ENCODE results near the gene LONP2.

Gene LONP2, protein sequence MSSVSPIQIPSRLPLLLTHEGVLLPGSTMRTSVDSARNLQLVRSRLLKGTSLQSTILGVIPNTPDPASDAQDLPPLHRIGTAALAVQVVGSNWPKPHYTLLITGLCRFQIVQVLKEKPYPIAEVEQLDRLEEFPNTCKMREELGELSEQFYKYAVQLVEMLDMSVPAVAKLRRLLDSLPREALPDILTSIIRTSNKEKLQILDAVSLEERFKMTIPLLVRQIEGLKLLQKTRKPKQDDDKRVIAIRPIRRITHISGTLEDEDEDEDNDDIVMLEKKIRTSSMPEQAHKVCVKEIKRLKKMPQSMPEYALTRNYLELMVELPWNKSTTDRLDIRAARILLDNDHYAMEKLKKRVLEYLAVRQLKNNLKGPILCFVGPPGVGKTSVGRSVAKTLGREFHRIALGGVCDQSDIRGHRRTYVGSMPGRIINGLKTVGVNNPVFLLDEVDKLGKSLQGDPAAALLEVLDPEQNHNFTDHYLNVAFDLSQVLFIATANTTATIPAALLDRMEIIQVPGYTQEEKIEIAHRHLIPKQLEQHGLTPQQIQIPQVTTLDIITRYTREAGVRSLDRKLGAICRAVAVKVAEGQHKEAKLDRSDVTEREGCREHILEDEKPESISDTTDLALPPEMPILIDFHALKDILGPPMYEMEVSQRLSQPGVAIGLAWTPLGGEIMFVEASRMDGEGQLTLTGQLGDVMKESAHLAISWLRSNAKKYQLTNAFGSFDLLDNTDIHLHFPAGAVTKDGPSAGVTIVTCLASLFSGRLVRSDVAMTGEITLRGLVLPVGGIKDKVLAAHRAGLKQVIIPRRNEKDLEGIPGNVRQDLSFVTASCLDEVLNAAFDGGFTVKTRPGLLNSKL

GRCh38 chr16:48244080-48244862 is at the start of gene LONP2:
Gene LONP2, plus strand, starts transcription at chr16:48244300. Its CDS starts 89 bp downstream, at chr16:48244389.
- DNase-seq: peak; percentile 84

- peak; percentile 25 for DNase-seq
Observed at GRCh38 chr16:48194828-48195556, 49.1 kb upstream of the LONP2 start.

- DNase-seq: no peak
Observed at GRCh38 chr16:48197294-48197693, 46.8 kb upstream of the LONP2 start.

DNA sequence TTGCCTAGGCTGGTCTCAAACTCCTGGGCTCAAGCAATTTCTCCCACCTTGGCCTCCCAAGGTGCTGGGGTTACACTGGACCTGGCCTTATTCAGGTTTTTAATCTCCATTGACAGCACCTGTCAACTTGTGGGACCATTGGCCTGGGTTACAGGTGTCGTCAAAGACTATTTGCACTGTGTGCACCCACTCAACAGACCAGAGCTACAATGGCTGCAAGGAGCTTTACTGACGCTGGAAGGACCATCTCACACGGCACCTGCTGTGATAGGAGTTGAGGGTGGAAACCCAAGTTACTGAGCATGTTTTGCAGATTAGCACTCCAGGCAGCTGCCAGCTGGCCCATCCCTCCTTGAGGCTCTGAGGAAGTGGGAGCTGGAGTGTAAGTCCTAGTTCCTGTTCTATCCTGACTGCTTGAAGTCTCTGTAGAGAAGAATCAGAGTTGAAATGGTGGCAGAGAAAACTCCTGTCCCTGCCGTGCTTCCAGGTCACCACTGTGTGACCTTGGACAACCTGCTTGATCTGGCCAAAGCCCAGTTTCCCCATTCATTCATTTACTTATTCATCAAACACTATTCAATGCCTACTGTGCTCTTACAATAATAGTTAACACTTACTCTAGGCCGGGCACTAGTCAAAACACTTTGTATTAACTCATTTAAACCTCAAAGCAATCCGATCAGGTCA is 42.4 kb upstream of the LONP2 start:
- no peak for DNase-seq

DNA sequence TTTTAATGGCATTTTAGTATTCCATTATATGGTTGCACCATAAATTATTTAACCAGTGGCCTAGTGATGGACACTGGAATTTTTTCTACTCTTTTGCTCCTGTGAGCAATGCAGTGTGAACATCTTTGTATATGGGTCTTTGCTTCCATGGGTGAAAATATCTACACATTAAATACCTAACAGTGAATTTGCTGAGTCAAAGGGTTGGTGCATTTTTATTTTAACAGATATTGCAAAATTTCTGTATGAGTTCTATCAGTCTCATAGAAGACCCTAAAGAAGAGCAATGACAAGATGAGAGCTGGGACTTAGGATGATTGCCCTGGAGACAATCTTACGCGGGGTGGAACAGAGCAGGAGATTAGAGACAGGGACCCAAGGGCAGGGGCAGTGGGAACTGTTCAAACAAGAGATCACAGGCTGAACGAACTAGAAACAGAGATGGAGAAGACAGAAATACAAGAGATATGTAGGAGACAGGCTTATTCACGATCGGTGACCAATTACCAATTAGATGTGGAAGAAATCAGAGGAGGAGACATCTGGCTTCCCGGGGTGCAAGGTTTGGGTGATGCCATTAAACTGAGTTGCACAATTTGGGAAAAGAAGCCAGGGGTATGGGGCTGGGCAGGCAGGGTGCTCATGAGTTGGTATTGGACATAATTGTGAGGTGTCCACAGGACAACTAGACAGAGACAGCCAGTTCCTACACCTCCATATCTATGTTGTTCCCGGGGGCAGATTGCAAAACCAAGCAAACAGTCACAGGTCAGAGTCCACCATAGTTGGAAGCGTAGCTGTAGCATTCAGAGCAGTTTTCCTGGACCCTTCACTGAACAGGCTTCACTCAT is 39.9 kb upstream of the LONP2 start:
- DNase-seq: no peak

- DNase-seq: no peak
Observed at GRCh38 chr16:48204825-48205151, 39.3 kb upstream of the LONP2 start.

DNA sequence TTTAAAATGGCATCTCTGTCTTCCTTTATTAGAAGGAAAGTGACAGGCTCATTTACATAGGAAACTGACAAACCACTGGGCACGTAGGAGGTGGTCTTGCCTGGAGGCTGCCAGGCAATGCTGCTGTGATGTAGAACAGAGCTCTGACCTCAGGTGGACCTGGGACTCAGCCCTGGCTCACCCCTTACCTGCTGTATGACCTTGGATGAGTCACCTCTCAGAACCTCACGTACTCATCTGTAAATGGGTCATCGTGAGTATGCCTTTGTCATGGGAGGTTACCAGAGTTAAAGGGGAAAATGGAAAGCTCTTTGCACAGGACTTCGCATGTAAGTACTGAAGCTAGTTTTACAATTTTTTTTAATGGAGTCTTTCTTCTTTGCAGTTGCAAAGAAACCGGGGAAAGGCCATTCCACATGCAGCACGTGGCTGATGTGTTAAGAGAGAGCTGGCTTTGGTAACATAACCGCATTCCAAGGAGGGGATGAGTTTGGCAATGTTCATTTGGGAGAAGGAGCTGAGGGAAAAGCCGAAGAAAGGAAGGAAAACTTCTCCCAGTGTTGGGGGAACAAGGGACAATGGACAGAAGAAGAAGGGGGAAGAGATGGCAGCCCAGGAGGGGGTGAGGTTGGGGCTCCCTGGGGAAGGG is 37.4 kb upstream of the LONP2 start:
- no peak for DNase-seq

DNA sequence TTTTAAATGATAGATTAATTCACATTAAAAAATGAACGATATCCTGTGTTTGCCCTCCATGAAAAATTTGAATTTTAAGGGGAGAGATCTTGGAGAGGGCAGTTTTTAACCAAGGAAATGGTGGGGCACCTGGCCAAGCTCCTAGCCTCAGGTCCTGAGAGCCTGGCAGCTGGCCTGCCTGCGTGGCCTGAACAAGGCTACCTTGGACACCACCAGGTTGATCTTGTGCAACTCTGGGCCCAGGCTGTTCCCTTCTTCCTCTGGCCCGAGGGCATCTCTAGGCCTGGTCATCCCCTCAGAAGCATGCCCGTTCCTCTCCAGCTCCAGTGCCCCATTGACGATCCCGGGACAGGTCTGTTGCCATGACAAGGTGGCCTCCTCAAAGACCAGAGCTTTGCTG is 33.4 kb upstream of the LONP2 start:
- no peak for DNase-seq

- DNase-seq: no peak
Observed at GRCh38 chr16:48212033-48212432, 32.1 kb upstream of the LONP2 start.

DNA sequence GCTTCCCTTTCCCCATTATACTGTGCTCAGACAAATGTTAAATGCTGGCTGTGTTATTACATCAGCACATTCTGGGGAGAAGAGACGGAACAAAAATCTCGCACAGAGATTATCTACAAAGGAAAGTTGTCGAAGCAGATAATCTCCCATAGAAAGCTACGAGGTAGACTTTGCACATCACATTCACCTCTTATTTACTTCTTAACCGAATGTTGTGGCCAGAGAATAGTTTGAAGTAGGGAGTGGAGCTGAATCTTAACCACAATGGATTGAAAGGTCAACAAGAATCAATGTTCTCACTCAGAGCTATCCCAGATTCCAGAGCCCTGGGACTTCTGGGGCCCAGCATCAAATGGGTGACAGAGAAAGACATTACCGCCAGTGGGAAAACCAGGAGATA is 28.4 kb upstream of the LONP2 start:
- no peak for DNase-seq

DNA sequence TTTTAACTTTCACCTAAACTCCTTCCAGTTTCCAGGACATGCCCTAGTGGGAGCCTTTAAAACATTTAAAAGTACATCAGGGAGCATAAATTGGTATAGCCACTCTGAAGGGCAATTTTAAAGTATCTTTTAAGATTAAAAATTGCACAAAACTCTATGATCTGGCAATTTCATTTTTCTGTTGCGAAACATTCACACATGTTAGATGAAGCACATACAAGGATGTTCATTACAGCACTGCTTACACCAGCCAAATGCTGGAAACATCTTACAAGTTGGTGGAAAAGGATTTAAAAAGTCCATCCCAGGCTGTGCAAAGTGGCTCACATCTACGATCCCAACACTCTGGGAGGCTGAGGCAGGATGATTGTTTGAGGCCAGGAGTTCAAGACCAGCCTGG is 26.4 kb upstream of the LONP2 start:
- no peak for DNase-seq

DNA sequence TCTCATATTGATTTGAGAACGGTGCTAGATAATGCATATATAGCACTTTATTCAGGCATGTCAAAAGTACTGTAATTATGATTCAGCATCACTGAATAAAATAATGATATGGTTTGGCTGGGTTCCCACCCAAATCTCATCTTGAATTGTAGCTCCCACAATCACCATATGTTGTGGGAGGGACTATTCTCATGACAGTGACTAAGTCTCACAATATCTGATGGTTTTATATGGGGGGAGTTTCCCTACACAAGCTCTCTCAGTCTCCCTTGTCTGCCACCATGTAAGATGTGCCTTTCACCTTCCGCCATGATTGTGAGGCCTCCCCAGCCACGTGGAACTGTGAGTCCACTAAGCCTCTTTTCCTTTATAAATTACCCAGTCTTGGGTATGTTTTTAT is 25.6 kb upstream of the LONP2 start:
- DNase-seq: no peak

- DNase-seq: no peak
Observed at GRCh38 chr16:48220891-48221290, 23.2 kb upstream of the LONP2 start.

- no peak for DNase-seq
Observed at GRCh38 chr16:48223490-48223889, 20.6 kb upstream of the LONP2 start.

DNA sequence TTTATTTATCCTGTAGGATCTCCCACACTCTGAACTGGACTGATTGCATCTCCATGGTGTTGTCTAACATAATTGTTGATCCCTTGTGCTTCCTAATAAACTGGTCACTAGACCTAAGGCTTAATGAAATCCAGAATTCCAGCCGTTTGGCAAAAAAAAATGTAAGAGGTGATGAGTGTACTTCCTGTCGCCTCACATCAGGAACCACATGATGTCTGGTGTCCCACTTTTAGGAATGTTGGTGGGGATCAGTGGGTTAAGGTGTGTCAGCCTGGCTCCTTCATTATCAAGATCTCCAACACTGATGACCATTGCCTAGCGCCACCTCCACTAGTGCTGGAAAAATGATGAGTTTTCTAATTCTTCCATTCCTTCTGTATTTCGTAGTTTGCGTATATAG is 18.6 kb upstream of the LONP2 start:
- no peak for DNase-seq

DNA sequence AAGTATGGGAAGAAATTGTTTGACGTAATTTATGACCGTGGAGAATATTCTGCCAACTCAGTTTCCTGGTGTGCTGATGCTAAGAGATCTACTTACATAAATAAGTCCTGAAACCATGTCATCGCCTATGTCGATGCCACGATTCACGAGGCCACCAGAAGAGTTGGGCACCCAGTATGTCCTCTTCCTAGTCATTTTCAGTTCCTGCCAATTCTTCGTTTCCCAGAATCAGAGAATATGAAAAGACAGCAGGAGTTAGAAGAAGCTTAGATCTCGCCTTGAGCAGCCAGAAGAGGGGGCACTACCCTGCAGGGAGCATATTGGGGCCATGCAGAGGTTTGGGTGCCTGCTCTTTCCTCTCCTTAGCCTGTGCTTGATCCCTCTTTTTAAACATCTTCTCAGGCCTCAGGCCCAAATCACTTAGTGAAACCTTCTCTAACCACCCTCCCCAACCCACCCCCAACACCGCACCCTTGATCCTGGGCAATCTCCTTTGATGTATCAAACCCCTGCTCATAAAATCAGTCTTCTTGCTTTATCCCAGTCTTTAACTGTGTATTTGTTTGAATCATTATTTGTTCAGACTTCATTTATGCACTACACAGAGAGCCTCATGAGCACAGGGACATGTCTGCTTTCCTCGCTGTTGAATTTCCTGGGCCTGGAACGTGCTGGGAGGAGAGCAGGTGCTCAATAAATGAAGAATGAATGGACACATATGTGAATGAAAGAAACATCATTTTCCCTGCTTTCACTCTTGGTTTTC is 12.2 kb upstream of the LONP2 start:
- no peak for DNase-seq

GRCh38 chr16:48232493-48233040 is 11.5 kb upstream of the LONP2 start:
- DNase-seq: no peak

DNA sequence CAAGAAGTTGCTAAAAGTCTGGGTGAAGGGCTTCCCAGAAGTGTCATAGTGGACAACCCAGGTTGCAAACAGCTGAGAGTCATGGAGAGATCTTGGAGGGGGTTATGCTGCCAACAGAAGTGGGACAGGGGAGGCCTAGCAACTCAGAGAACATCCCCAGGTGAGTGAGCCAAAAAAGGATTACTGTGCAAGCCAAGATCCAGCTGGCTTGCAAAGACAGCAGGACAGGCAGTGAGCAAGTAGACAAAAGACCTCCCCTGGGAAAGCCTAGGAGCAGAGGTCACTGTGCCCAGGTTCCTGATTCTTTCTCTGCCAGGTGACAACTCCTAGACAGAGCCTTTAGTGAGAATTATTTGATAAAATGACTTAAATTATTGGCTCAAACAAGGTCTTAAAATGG is 9.5 kb upstream of the LONP2 start:
- DNase-seq: no peak

DNA sequence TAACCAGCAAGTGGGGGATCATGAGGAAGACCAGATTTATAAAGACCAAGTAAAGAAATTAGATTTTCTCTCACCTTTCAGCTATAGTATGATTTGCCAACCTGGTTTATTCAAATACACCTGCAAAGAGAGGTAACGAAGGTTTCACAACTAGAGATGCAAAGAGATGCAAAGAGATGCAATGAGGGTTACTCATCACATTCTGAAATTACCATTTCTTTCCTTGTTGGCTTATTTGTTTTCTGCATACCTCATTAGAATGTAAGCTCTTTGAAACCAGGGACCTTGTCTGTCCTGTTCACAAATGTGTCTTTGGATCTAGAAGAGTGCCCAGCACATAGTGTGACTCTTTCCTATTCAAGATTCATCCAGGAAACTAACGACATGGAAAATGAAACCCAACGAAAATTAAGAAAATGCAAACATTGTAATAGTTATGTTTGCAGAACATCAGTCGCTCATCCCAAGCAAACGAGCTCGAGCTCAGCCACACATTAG is 9.0 kb upstream of the LONP2 start:
- no peak for DNase-seq
